NCI-H82 (cell line): Measurements from ENCODE around the gene LAMC3.

ENCODE experiments used
- DNase-seq: peaks from one replicate; lab custom pipeline; 2025; lab: John Stamatoyannopoulos, UW

LAMC3 gene

GRCh38 chr9:131045300-131046092 is 36.5 kb downstream of the LAMC3 start:
- DNase-seq: no peak

- DNase-seq: no peak
Observed at GRCh38 chr9:131046093-131046380, 37.1 kb downstream of the LAMC3 start.

- DNase-seq: peak; percentile 85
Observed at GRCh38 chr9:131046581-131047202, 37.7 kb downstream of the LAMC3 start.

GRCh38 chr9:131048332-131048731 is 39.4 kb downstream of the LAMC3 start:
- DNase-seq: no peak

- no peak for DNase-seq
Observed at GRCh38 chr9:131048820-131049219, 39.8 kb downstream of the LAMC3 start.

- no peak for DNase-seq
Observed at GRCh38 chr9:131049829-131050715, 41.1 kb downstream of the LAMC3 start.

GRCh38 chr9:131050831-131051230 is 41.9 kb downstream of the LAMC3 start:
- no peak for DNase-seq

- no peak for DNase-seq
Observed at GRCh38 chr9:131051592-131052517, 42.9 kb downstream of the LAMC3 start.

- no peak for DNase-seq
Observed at GRCh38 chr9:131053896-131054295, 44.9 kb downstream of the LAMC3 start.

- DNase-seq: no peak
Observed at GRCh38 chr9:131056781-131057506, 48.0 kb downstream of the LAMC3 start.

GRCh38 chr9:131060900-131061630 is 52.1 kb downstream of the LAMC3 start:
- no peak for DNase-seq

GRCh38 chr9:131062969-131063368 is 54.0 kb downstream of the LAMC3 start:
- no peak for DNase-seq

GRCh38 chr9:131065599-131065998 is 56.6 kb downstream of the LAMC3 start:
- DNase-seq: no peak

- DNase-seq: no peak
Observed at GRCh38 chr9:131067625-131068024, 58.7 kb downstream of the LAMC3 start.

GRCh38 chr9:131068076-131068816 is 59.3 kb downstream of the LAMC3 start:
- DNase-seq: no peak

- DNase-seq: no peak
Observed at GRCh38 chr9:131069699-131070098, 60.7 kb downstream of the LAMC3 start.

- no peak for DNase-seq
Observed at GRCh38 chr9:131072107-131072870, 63.3 kb downstream of the LAMC3 start.

- DNase-seq: no peak
Observed at GRCh38 chr9:131072871-131073237, 63.9 kb downstream of the LAMC3 start.
